ENCODE data around the gene RGPD3.
"Not testable (repeated sequence)": the region's sequence is repeated elsewhere in the genome, so short reads cannot be mapped to it uniquely, and the experiment has no call there.

RGPD3 gene

DNA sequence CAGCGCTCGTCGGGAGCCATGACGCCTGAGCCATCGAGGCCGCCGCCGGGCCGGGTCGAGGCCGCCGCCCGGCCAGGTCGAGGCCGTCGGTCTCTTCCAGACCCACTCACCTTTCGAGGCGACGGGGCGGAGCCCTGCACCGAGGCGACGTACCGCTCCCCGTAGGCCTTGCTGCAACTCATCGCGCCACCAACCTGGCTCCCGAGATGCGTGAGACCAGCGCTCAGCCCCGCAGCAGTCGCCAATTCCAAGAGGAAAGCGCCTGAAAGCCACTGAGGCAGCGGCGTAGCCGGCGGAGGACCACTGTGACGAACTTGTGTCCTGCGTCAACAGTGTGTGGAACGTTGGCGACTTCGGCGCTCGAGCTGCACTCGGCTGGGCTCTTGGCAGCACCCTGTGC lies at the start of gene RGPD3:
RGPD3 (minus strand) TSS at position 307 of the 400 bp plus-strand sequence; CDS start at position 182, 125 bp downstream.
- DNase-seq, result not testable (repeated sequence)

DNA sequence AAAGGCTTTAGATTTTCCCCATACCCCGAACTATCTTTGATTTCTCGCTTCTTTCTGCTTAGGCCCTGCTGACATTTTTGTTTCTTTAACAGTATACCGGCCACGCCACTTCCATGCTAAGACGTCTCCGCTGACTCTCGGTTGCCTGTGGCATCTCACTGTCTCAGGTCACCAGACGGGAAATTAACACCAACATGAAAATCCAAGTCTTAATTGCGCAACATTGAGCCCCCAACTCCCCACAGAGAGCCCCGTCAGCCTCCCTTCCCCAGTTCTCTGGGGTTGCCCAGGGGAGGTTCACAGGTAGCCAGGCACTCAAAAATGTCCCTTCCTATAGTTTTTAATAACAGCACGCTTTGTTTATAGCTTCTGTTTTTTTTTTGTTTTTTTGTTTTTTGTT lies 49.1 kb upstream of the RGPD3 start:
- DNase-seq, result no peak

DNA sequence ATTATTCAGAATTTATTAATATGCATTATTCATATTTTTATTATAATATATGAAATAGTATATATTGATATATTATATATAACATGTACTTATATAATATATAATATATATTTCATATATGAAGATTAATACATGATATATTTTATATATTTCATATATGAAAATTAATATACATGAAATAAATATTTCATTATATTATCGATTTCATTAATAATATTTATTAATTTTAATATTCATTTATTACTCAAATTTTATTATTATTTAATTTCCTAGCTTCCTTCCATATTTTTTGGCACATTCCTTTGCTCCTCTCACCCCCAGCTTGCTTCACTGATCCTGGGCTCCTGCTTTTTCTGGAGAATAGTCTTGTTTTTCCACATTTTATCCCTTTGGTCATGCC lies 48.7 kb upstream of the RGPD3 start:
- no peak for DNase-seq

DNA sequence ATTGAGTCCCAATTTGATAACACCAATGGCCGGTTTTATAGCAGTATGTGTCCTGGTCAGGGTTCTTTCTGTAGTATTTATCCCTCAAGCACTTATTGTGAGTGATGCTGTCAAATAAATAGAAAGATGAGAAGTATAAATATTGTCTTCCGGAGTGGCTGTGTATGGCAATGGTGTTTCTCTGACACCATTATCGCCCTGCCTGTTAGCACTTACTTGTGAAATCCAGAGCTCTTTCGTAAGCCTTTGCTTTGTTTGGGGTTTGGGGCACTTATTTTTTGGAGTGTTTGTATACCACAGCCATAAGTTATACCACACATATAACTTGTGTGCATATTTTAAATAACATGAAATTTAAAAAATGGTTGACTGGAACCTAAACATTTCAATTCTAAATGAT lies 48.2 kb upstream of the RGPD3 start:
- no peak for DNase-seq

DNA sequence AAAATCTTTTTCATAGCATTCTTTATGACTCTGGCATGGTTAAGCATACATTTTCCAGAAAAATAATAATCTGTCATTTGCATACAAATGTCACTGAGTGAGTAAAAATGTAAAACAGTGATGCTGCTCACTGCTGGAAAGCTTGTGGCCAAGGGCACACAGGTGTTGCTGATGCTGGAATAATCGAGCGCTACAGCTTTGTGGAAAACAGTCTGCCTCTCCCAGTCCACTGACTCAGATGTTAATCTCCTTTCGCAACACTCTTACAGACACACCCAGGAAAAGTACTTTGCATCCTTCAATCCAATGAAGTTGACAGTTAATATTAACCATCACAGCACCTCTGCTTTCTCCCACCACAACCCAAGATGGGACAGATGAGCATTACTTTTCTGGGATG lies 46.6 kb upstream of the RGPD3 start:
- not testable (repeated sequence) for DNase-seq

DNA sequence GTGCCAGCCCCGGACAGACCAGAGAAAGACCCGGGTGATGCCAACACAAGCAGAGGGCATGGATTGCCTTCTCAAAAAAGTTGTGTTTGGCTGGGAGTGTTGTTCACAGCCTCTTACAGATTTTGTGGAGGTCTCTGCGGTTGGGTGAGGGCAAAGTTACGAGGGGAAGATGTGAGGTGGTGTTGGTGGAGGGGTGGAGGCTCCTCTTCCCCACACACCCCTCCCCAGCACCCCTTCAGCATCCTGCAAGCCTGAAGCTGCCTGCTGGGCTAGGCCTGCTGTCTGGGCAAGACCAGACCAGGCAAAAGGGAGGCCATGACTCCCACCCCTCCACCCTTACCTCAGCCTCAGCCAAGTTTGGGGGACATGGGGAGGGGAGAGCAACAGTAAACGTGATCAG lies 45.2 kb upstream of the RGPD3 start:
- DNase-seq, result not testable (repeated sequence)

DNA sequence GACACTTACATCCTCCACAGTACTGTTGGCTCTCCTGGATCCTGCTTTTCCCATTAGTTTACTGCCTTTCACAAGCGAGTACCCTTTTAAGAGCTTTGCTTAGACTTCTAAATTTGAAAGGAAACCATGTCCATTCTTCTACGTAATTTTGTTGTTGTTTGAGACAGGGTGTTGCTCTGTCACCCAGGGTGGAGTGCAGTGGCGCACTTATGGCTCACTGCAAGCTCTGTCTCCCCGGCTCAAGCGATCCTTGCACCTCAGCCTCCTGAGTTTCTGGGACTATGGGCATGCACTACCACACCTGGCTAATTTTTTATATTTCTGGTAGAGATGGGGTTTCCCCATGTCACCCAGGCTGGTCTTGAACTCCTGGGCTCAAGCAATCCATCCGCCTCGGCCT lies 43.7 kb upstream of the RGPD3 start:
- not testable (repeated sequence) for DNase-seq

DNA sequence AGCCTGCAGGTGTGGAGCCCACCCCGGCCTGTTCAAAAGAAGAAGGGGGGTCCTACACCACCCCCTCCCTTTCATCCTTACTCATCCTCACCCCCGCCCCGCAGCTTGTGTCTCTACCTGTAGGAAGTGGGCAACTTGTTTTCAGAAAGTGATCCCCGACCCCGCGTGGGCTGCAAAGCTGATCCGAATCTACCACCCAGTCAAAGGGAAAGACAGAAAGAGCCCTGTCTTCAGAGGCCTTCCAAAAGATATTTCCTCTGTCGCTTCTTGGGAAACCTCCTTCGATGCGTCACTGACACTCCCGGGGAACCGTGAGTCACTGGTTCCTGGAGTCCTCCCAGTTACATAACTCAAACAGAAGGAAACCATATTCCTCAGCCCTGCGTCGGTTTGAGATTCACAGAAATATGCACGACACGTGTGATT lies 43.3 kb upstream of the RGPD3 start:
- DNase-seq, result not testable (repeated sequence)

DNA sequence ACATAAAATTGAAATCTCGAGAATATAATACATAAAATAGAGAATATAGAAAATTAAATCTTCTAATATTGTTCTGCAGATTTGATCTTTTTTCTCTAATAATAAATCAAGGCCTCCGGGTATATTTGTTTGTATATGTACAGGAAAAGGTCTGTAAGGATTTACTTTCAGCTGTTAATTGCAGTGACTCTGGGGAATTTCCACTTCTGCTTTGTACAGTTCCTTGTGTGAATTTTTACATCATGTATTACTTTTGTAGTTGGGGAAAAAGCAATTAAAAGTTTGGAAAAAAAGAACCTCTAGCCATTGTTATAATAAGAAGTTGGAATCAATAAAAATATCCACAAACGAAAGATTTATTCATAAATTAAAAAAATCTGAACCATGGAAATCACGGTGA lies 42.6 kb upstream of the RGPD3 start:
- not testable (repeated sequence) for DNase-seq

DNA sequence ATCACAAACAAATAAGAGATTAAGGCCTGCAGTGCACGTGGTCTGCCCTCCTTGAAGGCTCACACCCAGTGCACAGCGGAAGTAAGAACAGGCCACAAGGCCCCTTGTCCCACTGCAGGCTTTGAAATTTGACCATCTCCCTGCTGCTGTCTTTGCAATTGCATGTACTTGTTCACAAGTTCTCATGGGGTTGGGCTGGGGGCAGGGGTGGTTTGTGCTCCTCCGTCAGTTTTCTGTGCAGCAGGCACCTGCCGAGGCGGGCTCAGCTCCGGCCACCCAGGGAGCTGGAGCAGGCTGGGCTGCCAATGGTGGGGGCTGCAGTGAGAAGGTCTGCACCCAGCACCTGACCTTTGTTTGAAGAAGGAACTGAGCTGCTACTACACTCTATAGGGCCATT lies 41.2 kb upstream of the RGPD3 start:
- DNase-seq, result not testable (repeated sequence)

DNA sequence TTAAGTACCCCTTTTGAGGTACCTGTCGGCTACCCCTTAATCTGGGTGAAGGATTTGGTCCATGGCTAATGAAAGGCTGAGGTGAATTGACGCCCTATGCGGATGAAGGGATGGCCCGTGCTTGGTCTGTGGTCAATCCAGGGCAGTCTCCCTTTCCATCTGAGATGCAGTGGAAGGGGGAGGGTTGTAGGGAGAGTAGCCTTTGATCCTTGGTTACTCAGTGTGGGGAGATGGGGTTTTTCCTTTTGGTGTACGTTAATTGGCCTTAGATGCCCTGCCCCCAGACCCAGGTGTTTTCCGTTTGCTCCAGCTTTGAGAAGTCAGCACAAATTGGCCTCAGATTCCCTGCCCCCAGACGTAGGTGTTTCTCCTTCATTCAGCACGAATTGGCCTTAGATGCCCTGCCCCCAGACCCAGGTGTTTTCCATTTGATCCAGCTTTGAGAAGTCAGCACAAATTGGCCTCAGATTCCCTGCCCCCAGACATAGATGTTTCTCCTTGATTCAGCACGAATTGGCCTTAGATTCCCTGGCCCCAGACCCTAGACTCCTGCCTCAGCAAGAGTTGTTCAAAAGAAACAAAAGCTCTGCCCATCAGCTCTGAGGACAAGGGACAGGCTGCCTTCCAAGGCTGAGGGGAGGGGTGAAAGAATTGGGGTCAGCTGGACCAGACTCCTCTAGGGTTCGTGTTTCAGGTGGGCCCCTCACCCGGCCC lies 40.6 kb upstream of the RGPD3 start:
- not testable (repeated sequence) for DNase-seq

DNA sequence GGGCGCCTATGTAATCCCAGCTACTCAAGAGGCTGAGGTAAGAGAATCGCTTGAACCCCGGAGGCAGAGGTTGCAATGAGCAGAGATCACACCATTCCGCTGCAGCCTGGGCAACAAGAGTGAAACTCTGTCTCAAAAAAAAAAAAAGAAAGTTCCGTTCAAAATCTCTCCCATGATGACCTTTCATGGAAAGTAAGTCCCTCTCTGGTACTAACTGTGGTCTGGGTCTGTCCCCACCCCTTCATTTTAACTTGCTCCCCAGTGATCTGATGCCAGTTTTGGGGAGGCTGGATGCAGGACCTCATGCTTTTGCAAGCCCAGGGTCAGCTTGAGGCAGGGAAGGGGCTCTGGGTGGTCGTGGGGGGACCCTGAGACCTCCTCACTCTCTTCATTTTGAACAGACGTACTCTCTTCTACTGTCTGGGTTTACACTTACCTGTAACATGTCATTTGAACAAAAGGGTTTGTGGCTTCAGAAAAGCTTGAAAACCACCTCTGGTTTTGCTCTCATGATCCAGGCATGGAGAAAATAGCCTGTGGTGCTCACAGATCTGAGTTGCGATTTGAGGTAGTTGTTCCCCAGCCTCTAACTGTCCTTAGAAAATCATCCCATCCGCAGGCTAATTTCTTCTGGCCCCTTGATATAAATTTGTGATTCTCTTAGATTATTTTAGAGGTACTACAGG lies 37.9 kb upstream of the RGPD3 start:
- not testable (repeated sequence) for DNase-seq

DNA sequence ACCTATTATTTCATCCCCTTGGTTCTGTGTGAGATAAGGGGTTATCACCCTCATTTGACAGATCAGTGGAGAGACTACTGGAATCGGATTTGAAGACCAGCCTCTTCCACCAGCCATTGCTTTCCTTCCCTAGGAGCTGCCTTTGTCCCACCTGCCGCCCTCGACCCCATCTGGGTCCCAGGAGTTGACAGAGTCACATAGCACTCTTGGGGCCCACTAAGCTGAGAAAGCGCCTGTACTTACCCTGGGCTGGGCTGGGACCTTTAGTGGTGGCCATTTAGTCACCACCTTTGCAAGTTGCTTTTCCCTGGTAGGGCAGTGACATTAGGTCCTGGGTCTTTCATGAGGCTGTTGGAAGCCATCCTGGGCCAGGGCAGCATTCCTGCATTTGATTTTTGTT lies 36.6 kb upstream of the RGPD3 start:
- not testable (repeated sequence) for DNase-seq

DNA sequence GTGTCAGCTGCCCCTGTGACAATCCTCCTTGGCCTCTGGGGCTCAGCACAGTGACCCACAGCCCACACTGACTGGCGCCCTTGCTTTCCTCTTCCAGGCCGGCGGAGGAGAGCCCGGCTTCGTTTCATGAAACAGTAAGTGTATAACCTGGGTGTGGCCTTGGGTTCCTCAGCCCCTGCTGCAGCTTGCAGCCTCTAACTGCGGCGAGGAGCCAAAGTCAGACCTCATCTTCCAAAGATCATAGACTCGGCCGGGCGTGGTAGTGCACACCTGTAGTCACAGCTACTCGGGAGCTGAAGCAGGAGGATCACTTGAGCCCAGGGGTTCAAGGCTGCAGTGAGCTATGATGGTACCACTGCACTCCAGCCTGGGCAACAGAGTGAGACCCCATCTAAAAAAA lies 36.0 kb upstream of the RGPD3 start:
- not testable (repeated sequence) for DNase-seq

DNA sequence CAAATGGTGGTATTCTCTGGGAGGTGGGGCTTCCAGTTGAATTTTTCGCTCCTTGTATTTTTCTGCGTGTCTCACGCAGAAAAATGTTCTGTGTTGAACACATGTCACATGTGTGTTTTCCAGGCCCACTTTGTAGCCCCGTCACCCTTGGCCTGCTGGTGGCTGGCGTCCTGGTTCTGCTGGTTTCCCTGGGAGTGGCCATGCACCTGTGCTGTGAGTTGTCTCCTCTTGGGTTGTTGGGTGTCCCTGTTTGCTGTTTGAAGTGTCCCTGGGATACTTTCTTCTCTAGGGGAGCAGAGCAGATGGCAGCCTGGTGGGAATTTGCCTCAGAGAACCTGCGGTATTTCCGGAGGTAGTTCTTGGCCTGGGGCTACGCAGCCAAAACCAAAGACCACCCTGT lies 34.1 kb upstream of the RGPD3 start:
- not testable (repeated sequence) for DNase-seq

DNA sequence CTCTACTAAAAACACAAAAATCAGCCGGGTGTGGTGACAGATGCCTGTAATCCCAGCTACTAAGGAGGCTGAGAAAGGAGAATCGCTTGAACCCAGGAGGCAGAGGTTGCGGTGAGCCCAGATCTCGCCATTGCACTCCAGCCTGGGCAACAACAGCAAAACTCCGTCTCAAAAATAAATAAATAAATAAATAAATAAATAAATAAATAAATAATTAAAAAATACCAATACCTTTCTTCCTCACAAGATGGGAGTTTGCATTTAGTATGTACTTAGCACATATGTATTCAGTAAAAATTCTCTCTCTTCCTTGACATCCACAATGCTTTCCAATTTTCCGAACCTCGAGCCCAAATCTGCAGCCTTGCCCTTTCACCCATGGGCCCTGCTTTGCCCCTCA lies 32.1 kb upstream of the RGPD3 start:
- DNase-seq, result not testable (repeated sequence)

DNA sequence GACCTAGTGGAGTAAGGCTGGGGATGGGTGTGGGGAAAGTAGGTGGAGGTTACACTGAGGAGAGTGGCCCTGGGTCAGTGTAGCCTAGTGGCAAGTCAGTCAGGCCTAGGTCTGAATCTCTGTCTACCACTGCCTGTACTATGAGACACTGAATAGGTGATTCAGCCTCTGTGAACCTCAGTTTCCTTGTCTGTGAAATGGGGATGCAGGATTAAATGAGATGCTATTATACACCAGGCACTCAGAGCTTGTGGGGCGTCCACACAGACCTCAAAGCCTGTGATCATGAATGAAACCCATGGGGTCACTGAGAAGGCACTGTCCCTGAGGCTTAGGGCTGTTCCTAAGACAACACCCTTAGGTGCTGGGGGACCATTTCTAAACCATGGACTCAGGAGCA lies 30.3 kb upstream of the RGPD3 start:
- DNase-seq, result not testable (repeated sequence)

DNA sequence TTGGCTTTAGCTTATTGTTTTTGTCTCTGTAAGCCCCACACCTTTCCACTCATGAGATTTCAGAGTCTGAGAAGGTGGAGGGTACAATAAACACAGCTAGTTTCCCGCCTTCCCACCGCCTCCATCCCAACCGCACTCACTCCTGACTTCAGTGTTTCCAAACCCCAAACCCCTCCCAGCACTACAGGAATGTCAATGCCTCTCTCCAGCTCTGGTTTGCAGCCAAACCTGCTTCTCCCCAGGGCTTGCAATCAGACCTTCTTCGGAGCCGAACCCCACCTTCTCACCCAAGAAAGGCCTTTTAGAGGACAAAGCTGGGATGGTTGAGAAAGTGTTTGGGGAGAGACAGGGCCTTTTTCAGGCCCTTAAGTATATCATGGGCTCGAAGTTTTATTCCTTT lies 24.7 kb upstream of the RGPD3 start:
- DNase-seq, result not testable (repeated sequence)

DNA sequence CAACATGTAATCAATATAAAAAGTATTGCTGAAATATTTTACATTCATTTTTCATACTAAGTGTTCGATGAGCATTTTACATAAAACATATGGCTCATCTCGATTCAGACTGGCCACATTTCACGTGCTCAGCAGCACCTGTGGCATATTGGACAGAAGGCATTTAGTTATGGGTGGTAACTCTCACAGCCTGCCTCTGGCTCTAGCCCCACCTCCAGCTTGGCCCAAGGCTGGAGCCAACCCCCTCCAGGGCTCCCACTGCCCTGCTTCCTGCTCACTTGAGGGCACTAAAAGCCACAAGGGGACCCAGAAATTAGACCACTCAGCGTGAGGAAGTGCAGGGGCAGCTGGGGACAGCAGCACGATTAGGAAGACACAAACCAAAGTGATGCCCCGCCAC lies 24.2 kb upstream of the RGPD3 start:
- DNase-seq, result not testable (repeated sequence)

DNA sequence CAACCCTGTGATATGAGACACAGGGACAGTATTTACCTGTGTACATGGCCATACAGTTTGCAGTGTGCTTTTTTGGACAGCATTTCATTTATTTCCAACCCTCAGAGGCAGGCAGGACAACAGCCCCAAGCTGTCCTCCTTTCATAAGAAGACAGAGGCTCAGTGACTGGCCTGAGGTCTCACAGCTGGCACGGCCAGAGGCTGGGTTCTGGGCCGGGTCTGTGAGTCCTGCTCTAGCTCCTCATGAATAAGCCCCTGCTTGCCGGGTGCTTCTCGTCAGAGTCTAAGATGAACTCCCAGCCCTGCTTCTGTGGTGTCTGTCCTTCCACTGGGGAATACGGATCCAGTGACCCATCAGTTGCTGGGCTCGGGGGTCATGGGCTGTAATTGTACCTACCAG lies 21.5 kb upstream of the RGPD3 start:
- DNase-seq, result not testable (repeated sequence)

DNA sequence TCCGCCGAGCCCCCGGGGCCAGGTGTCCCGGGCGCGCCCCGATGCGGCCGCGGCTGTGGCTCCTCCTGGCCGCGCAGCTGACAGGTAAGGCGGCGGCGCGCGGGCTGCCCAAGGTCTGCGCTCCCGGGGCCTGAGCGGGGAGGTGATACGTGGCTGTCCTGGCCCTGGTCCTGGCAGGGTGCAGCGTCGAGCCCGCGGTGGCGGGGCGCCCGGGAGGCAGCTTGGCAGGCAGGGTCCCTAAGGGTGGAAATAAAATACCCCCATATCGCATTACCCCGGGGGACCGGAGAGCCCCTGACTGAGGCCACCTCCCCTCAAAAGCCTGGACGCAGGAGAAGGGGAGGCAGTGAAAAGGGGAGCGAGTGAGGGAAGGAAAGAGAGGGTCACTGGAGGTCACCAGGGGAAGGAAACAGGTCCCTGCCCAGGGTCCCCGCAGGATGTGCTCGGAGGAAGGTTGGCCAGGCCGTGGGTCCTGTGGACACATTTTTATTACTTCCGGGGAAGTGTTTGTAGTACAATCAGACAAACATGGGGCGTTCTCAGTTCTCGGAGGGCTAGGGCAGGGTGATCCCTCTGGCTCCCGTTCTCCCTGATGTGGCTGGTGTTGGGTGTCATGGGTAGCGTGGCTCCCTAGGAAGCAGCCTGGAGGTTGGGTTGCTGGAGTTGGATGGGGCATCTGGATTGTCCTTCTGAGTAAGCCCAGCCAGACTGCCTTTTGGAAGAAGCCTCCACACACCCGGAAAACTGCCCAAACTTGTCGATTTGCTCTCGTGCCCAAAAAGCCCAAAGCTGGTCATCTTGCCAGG lies 19.4 kb upstream of the RGPD3 start:
- DNase-seq, result not testable (repeated sequence)

DNA sequence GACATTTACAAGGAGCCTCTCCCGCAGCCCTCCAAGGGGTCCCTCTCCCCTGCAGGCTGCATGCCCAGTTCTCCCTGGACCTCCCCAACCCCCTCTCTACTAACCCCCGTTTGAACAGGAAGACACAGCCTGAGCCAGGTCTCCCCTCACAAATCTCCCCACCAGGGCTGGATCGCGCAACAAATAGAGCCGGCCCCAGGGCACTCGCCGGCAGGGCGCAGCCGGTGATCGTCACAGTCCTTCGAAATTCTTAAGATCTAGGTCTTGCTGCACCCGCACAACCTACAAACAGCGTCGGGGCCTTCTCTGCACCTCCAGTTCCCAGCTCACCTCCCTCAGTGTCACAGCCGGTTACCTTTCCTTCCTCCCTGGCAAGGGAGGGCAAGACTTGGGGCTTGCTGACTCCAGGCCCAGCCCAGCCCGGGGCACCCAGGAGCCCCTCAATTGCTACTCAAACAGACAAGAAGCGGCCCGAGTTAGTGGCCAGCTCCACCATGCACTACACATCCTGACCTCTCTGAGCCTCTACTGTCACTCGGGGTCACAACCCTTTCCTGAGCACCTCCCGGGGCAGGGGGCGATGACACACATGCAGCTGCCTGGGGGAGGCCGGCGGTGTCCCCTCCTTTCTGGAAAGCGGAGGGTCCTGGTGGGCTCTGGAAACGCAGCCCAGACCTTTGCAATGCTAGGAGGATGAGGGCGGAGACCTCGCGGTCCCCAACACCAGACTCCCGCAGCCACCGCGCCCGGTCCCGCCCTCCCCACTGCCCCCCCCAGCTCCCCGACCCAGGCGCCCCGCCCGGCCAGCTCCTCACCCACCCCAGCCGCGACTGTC lies 18.6 kb upstream of the RGPD3 start, which contains the start of gene CD8B2:
CD8B2 (plus strand) TSS at position 814 of the 835 bp plus-strand sequence. CDS start 63 bp downstream, outside the sequence.
- DNase-seq, result not testable (repeated sequence)

All from activated CD4-positive, alpha-beta T cell treated with anti-CD3 and anti-CD28 coated beads for 1 hour (primary cell).